HG03159 (cell line): ENCODE data around the gene SMAP1.

Experiments
- ATAC-seq: cut with Tn5 transposase; IDR thresholded peaks from one replicate; pipeline ENCODE4 v1.9.1; 2021; ENCODE audit warnings: mild to moderate bottlenecking, moderate library complexity; ENCODE audit not compliant: unreplicated experiment

The SMAP1 gene

GRCh38 chr6:70667711-70668498, at the start of gene SMAP1:
Gene SMAP1 (plus strand): TSS chr6:70667883. CDS start chr6:70668024, 141 bp downstream.
- ATAC-seq, result peak; percentile 91

- no peak for ATAC-seq
These were observed 46.9 kb upstream of the SMAP1 start for GRCh38 chr6:70620746-70621145.

- no peak for ATAC-seq
These were observed 45.2 kb upstream of the SMAP1 start for GRCh38 chr6:70622461-70622860.

- no peak for ATAC-seq
These were observed 42.2 kb upstream of the SMAP1 start for GRCh38 chr6:70625436-70625835.

GRCh38 chr6:70627500-70628254, 40.0 kb upstream of the SMAP1 start:
- ATAC-seq, result no peak

GRCh38 chr6:70629929-70630328, 37.8 kb upstream of the SMAP1 start:
- ATAC-seq, result no peak

GRCh38 chr6:70633870-70634269, 33.8 kb upstream of the SMAP1 start:
- no peak for ATAC-seq

- ATAC-seq, result no peak
These were observed 31.1 kb upstream of the SMAP1 start for GRCh38 chr6:70636596-70636995.

GRCh38 chr6:70638468-70638867, 29.2 kb upstream of the SMAP1 start:
- ATAC-seq, result no peak

GRCh38 chr6:70651326-70651905, 16.3 kb upstream of the SMAP1 start:
- ATAC-seq, result peak; percentile 66

GRCh38 chr6:70652216-70652615, 15.5 kb upstream of the SMAP1 start:
- ATAC-seq, result no peak

- ATAC-seq, result no peak
These were observed 10.0 kb upstream of the SMAP1 start for GRCh38 chr6:70657706-70658105.

GRCh38 chr6:70663881-70664466, 3.7 kb upstream of the SMAP1 start:
- ATAC-seq, result no peak

GRCh38 chr6:70666706-70667105, 977 bp upstream of the SMAP1 start:
- no peak for ATAC-seq

GRCh38 chr6:70667256-70667710, 400 bp upstream of the SMAP1 start:
- ATAC-seq, result no peak

GRCh38 chr6:70668499-70668812, 773 bp downstream of the SMAP1 start:
- ATAC-seq, result no peak

- ATAC-seq, result peak; percentile 18
These were observed 1.4 kb downstream of the SMAP1 start for GRCh38 chr6:70669133-70669532.

GRCh38 chr6:70672549-70672948, 4.9 kb downstream of the SMAP1 start:
- ATAC-seq, result no peak

GRCh38 chr6:70673054-70673453, 5.4 kb downstream of the SMAP1 start:
- no peak for ATAC-seq

GRCh38 chr6:70673601-70674000, 5.9 kb downstream of the SMAP1 start:
- no peak for ATAC-seq

- no peak for ATAC-seq
These were observed 8.1 kb downstream of the SMAP1 start for GRCh38 chr6:70675822-70676221.

GRCh38 chr6:70676821-70677220, 9.1 kb downstream of the SMAP1 start:
- no peak for ATAC-seq
